ENCODE data around the gene RAP1A. TPM values are rescaled to one million over a fixed set of nuclear protein-coding genes. Genes with fewer than 3 reads are reported as not detected.

RAP1A gene
- total RNA-seq, 4 donors from 2014 or later: 171 to 325 (median 216) TPM

GRCh38 chr1:111729271-111729921 is 109.8 kb downstream of the RAP1A start:
- Histone ChIP-seq H3K9me3 (no peaks in the 10 kb centered on the region), H3K27ac (replicated peaks in 1 of 4) (peak overlapping the region; percentile 8 to 38 (median 26)), H3K4me3 (no peak overlapping the region), H3K27me3 (no peaks in the 10 kb centered on the region), H3K36me3 (peaks cover 4 to 34% (median 15%) of the 10 kb centered on the region in 4 donors), H3K4me1 (peaks cover 69 to 75% (median 70%) of the 10 kb centered on the region in 4 donors)
- TF ChIP-seq CTCF (IDR thresholded peaks at IDR 0.05): no peak
- no peak for TF ChIP-seq POLR2AphosphoS5 (IDR thresholded peaks at IDR 0.05)
- no peak for TF ChIP-seq EP300 (IDR thresholded peaks at IDR 0.05)
- TF ChIP-seq POLR2A (IDR thresholded peaks at IDR 0.05; ENCODE audit: low read depth): no peak
- intact Hi-C loops (cut with DNase I): no loop called here
- DNase-seq (ENCODE audit: extremely low spot score): peak; percentile 84
- 57% methylated on average over 4 of the region's 8 CpGs for WGBS

GRCh38 chr1:111729946-111730681 is 110.5 kb downstream of the RAP1A start:
- 36% methylated on average over 6 of the region's 7 CpGs for WGBS
- peak; percentile 55 for DNase-seq (ENCODE audit: extremely low spot score)
- Histone ChIP-seq H3K4me3 (no peak overlapping the region), H3K27me3 (no peaks in the 10 kb centered on the region), H3K27ac (replicated peaks in 1 of 4) (peak overlapping the region in 3 of 4 donors; percentile 23 to 38 (median 29)), H3K36me3 (peaks cover 4 to 34% (median 15%) of the 10 kb centered on the region in 4 donors), H3K4me1 (peaks cover 70 to 74% (median 70%) of the 10 kb centered on the region in 4 donors), H3K9me3 (no peaks in the 10 kb centered on the region)
- intact Hi-C loops (cut with DNase I): no loop called here
- TF ChIP-seq EP300 (IDR thresholded peaks at IDR 0.05): no peak
- no peak for TF ChIP-seq POLR2A (IDR thresholded peaks at IDR 0.05; ENCODE audit: low read depth)
- TF ChIP-seq CTCF (IDR thresholded peaks at IDR 0.05): no peak
- no peak for TF ChIP-seq POLR2AphosphoS5 (IDR thresholded peaks at IDR 0.05)

GRCh38 chr1:111730706-111731105 is 111.1 kb downstream of the RAP1A start:
- H3K36me3 ChIP-seq: peaks cover 4 to 34% (median 15%) of the 10 kb centered on the region in 4 donors
- no peaks in the 10 kb centered on the region for H3K27me3 ChIP-seq
- no peaks in the 10 kb centered on the region for H3K9me3 ChIP-seq
- no peak for TF ChIP-seq EP300 (IDR thresholded peaks at IDR 0.05)
- no peak for TF ChIP-seq POLR2A (IDR thresholded peaks at IDR 0.05; ENCODE audit: low read depth)
- TF ChIP-seq POLR2AphosphoS5 (IDR thresholded peaks at IDR 0.05): no peak
- no peak for TF ChIP-seq CTCF (IDR thresholded peaks at IDR 0.05)
- H3K4me3 ChIP-seq: no peak overlapping the region
- WGBS: 48% methylated on average over 3 of the region's 4 CpGs
- intact Hi-C loops (cut with DNase I): no loop called here
- H3K4me1 ChIP-seq: peaks cover 70 to 74% (median 71%) of the 10 kb centered on the region in 4 donors
- H3K27ac ChIP-seq (replicated peaks in 1 of 4): peak overlapping the region in 2 of 4 donors; percentile 5 to 38
- DNase-seq (ENCODE audit: extremely low spot score): peak; percentile 60

- H3K9me3 ChIP-seq: no peaks in the 10 kb centered on the region
- DNase-seq (ENCODE audit: extremely low spot score): no peak
- H3K4me3 ChIP-seq: no peak overlapping the region
- TF ChIP-seq POLR2AphosphoS5 (IDR thresholded peaks at IDR 0.05) (no peak), EP300 (IDR thresholded peaks at IDR 0.05) (no peak), POLR2A (IDR thresholded peaks at IDR 0.05; ENCODE audit: low read depth) (no peak)
- H3K27ac ChIP-seq (replicated peaks in 1 of 4): peak overlapping the region in 2 of 4 donors; percentile 7 to 74
- peaks cover 4 to 22% (median 10%) of the 10 kb centered on the region in 4 donors for H3K36me3 ChIP-seq
- H3K4me1 ChIP-seq: peaks cover 76 to 80% (median 79%) of the 10 kb centered on the region in 4 donors
- intact Hi-C loops (cut with DNase I): no loop called here
- H3K27me3 ChIP-seq: no peaks in the 10 kb centered on the region
- WGBS: 72% methylated on average over 6 of the region's 6 CpGs
These were observed 112.4 kb downstream of the RAP1A start for GRCh38 chr1:111731956-111732355.

- intact Hi-C loops (cut with DNase I): no loop called here
- TF ChIP-seq POLR2A (IDR thresholded peaks at IDR 0.05; ENCODE audit: low read depth): no peak
- no peak for TF ChIP-seq POLR2AphosphoS5 (IDR thresholded peaks at IDR 0.05)
- TF ChIP-seq EP300 (IDR thresholded peaks at IDR 0.05): no peak
- TF ChIP-seq CTCF (IDR thresholded peaks at IDR 0.05): no peak
- Histone ChIP-seq H3K4me3 (no peak overlapping the region), H3K4me1 (peaks cover 84 to 88% (median 86%) of the 10 kb centered on the region in 4 donors), H3K9me3 (no peaks in the 10 kb centered on the region), H3K36me3 (peaks cover 0 to 15% (median 2%) of the 10 kb centered on the region in 4 donors), H3K27ac (replicated peaks in 1 of 4) (peak overlapping the region; percentile 54 to 74 (median 60)), H3K27me3 (no peaks in the 10 kb centered on the region)
- 80% methylated on average over 4 of the region's 7 CpGs for WGBS
- no peak for DNase-seq (ENCODE audit: extremely low spot score)
These were observed 113.1 kb downstream of the RAP1A start for GRCh38 chr1:111732718-111733117.

All from esophagus muscularis mucosa (tissue), 4 donors.